Measurements from ENCODE around the gene MYEOV. TPM values are rescaled to one million over a fixed set of nuclear protein-coding genes. Genes with fewer than 3 reads are reported as not detected.
A peak's percentile ranks its signal among the peaks of the same experiment; 100 is the strongest.

The MYEOV gene
- total RNA-seq, 1 experiment from 2014 or later: 182 TPM

DNA sequence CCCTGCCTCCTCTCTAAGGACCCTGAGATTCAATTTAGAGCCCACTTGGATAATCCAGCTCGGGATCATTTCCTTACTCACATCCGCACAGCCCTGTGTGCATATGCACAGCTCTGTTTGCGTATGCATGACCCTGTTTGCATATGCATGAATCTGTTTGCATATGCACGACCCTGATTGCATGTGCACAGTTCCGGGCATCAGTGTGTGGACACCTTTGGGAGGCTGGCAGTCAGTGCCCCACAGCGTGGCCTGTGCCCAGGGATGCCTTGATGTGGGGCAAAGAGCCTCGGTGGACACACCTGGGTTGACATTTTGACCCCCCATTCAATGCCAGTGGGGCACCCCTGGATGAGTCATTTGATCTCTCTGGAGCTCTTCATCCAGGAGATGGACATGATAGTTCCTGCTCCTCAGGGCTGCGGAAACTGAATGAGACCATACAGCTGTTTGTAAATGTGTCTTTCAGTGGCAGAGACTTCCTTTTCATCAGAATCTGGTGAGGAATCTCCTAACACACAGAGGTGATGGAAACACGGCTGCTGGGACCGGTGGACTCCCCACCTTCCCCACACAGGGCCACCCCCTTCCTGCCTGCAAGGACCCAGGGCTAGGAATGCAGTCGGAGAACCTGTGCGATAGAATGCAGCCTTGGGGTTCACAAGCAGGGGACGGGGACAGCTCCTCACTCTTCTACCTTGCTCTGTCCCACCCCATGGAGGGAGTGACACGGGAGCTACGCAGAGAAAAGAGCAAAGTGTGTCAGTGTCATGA is 41.2 kb downstream of the MYEOV start:
- TF ChIP-seq EZH2 (IDR thresholded peaks at IDR 0.05; ENCODE audit: low read depth): no peak
- TF ChIP-seq, protein P1, sequence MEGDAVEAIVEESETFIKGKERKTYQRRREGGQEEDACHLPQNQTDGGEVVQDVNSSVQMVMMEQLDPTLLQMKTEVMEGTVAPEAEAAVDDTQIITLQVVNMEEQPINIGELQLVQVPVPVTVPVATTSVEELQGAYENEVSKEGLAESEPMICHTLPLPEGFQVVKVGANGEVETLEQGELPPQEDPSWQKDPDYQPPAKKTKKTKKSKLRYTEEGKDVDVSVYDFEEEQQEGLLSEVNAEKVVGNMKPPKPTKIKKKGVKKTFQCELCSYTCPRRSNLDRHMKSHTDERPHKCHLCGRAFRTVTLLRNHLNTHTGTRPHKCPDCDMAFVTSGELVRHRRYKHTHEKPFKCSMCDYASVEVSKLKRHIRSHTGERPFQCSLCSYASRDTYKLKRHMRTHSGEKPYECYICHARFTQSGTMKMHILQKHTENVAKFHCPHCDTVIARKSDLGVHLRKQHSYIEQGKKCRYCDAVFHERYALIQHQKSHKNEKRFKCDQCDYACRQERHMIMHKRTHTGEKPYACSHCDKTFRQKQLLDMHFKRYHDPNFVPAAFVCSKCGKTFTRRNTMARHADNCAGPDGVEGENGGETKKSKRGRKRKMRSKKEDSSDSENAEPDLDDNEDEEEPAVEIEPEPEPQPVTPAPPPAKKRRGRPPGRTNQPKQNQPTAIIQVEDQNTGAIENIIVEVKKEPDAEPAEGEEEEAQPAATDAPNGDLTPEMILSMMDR (conservative IDR thresholded peaks at IDR 0.05): no peak
- ChIA-PET CTCF (interaction anchor here (0.6 to 1.3 kb wide), 2 partner anchors 204 to 286 kb away, joined by 3 to 5 read pairs; no protein-coding TSS in a partner anchor), POLR2A (ENCODE audit: unreplicated experiment) (interaction anchor here (0.5 to 1.6 kb wide), 9 partner anchors 39 to 1021 kb away, joined by 3 to 30 read pairs (median 3); no protein-coding TSS in a partner anchor)
- no peaks in the 10 kb centered on the region; the same call in 1 of the 2 replicates for H3K9me3 ChIP-seq (ENCODE audit: insufficient read depth, low read depth)
- peaks cover 75% of the 10 kb centered on the region for H3K4me1 ChIP-seq (replicated peaks; ENCODE audit: insufficient read depth)
- H3K4me3 ChIP-seq: no peak overlapping the region
- peaks cover 72% of the 10 kb centered on the region for H3K36me3 ChIP-seq (ENCODE audit: low read depth)
- no peak overlapping the region for H2AFZ ChIP-seq
- intact Hi-C loops (cut with micrococcal nuclease; ENCODE audit: unreplicated experiment): no loop called here
- BruUV-seq (replicated peaks): no TSS peak
- H3K27me3 ChIP-seq (ENCODE audit: insufficient read depth, low read depth): no peaks in the 10 kb centered on the region
- peaks cover 100% of the 10 kb centered on the region for H3K79me2 ChIP-seq (ENCODE audit: low read depth)
- peak in 1 of 2 experiments; percentile 66 for DNase-seq
- peaks cover 96% of the 10 kb centered on the region for H4K20me1 ChIP-seq (ENCODE audit: insufficient read depth)
- H3F3A ChIP-seq (ENCODE audit: insufficient read depth, low read depth): peaks cover 86% of the 10 kb centered on the region
- H3K9me2 ChIP-seq (ENCODE audit: insufficient read depth): no peaks in the 10 kb centered on the region
- H3K4me2 ChIP-seq: no peak overlapping the region
- H3K27ac ChIP-seq: peak overlapping the region; percentile 47; the same call in 1 of the 2 replicates

DNA sequence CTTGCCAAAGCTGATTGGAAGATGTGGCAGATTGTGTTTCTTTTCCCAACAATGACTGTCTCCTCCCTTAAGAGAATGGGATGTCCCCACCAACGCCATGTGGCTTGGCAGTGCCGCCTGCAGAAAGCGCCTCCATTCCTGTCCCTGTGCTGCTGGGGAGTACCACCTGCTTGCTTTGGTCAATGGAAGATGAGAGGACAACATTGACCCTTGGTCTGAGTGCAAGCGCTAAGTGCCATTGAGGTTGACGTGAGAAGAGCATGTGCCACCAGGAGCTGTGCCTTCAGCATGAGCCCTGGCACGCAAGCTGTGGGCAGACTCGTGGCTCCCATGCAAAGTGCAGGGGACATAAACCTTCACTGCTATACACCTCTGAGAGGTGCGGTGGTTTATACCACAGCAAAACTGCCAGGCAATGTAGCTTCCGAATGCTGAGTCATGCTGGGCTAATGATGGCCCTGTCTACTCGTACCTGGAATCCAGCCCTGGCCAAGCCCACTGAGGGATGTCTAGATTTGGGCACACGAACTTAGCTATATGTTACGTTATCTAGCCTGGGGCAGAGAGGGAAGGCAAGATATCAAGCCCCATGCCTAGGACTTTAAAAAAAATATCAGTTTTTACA is 41.9 kb downstream of the MYEOV start:
- H3K9me2 ChIP-seq (ENCODE audit: insufficient read depth): no peaks in the 10 kb centered on the region
- H3K27me3 ChIP-seq (ENCODE audit: insufficient read depth, low read depth): no peaks in the 10 kb centered on the region
- DNase-seq: peak in 1 of 2 experiments; percentile 66
- POLR2A ChIA-PET (ENCODE audit: unreplicated experiment): interaction anchor here (0.5 to 1.6 kb wide), 5 partner anchors 39 to 1021 kb away, joined by 3 to 21 read pairs (median 3); no protein-coding TSS in a partner anchor
- peak overlapping the region; percentile 47 for H3K27ac ChIP-seq
- no peak overlapping the region for H2AFZ ChIP-seq
- CTCF ChIA-PET: interaction anchor here (0.6 kb wide), 2 partner anchors 38 to 1216 kb away, joined by 3 to 6 read pairs; no protein-coding TSS in a partner anchor
- H3K4me1 ChIP-seq (replicated peaks; ENCODE audit: insufficient read depth): peaks cover 68% of the 10 kb centered on the region
- H3K36me3 ChIP-seq (ENCODE audit: low read depth): peaks cover 70% of the 10 kb centered on the region
- H3K9me3 ChIP-seq (ENCODE audit: insufficient read depth, low read depth): no peaks in the 10 kb centered on the region; the same call in 1 of the 2 replicates
- intact Hi-C loops (cut with micrococcal nuclease; ENCODE audit: unreplicated experiment): loop anchor here (2.0 kb wide), 2 partner anchors 39 to 213 kb away; no protein-coding TSS in a partner anchor
- no peak overlapping the region for H3K4me3 ChIP-seq
- no peak for TF ChIP-seq EZH2 (IDR thresholded peaks at IDR 0.05; ENCODE audit: low read depth)
- TF ChIP-seq, protein P1 (conservative IDR thresholded peaks at IDR 0.05): no peak
- H3F3A ChIP-seq (ENCODE audit: insufficient read depth, low read depth): peaks cover 86% of the 10 kb centered on the region
- peaks cover 96% of the 10 kb centered on the region for H4K20me1 ChIP-seq (ENCODE audit: insufficient read depth)
- H3K79me2 ChIP-seq (ENCODE audit: low read depth): peaks cover 100% of the 10 kb centered on the region
- BruUV-seq (replicated peaks): TSS peak; percentile 89
- H3K4me2 ChIP-seq: no peak overlapping the region

DNA sequence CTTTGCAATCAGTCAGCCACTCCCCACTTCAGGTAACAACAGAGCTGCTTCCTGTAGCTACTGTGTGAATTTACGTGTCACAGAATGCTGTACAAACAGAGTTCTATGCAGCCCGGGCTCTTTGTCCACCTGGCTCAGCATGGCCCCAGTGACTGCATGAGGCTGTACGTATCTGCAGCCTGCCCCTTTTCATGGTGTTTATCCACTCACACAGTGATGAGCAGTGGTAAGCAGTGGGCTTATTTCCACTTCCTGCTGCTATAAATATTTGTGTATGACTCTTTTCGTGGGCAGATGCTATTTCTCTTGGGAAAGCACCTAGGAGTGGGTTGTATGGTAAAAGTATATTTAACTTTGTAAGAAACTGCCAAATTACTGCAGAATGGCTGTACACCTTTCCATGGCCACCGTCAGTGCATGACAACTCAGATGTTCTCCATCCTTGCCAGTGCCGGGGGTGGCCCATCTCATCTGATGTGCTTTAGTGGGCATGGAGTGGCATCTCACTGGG is 43.3 kb downstream of the MYEOV start:
- DNase-seq: peak in 1 of 2 experiments; percentile 36
- intact Hi-C loops (cut with micrococcal nuclease; ENCODE audit: unreplicated experiment): loop anchor here (1.0 to 2.0 kb wide), 3 partner anchors 40 to 214 kb away; no protein-coding TSS in a partner anchor
- H3K27me3 ChIP-seq (ENCODE audit: insufficient read depth, low read depth): no peaks in the 10 kb centered on the region
- no peak overlapping the region for H3K4me3 ChIP-seq
- no peaks in the 10 kb centered on the region for H3K9me3 ChIP-seq (ENCODE audit: insufficient read depth, low read depth)
- ChIA-PET POLR2A (ENCODE audit: unreplicated experiment) (interaction anchor here (0.5 to 0.6 kb wide), 2 partner anchors 17 to 39 kb away, joined by 3 to 4 read pairs; no protein-coding TSS in a partner anchor), CTCF (no interaction called here)
- peak overlapping the region; percentile 24 for H3K27ac ChIP-seq
- TF ChIP-seq, protein P1 (conservative IDR thresholded peaks at IDR 0.05): no peak
- TF ChIP-seq EZH2 (IDR thresholded peaks at IDR 0.05; ENCODE audit: low read depth): no peak
- peak overlapping the region; percentile 8 for H3K4me2 ChIP-seq
- peaks cover 96% of the 10 kb centered on the region for H4K20me1 ChIP-seq (ENCODE audit: insufficient read depth)
- peaks cover 91% of the 10 kb centered on the region for H3F3A ChIP-seq (ENCODE audit: insufficient read depth, low read depth)
- peaks cover 54% of the 10 kb centered on the region for H3K4me1 ChIP-seq (replicated peaks; ENCODE audit: insufficient read depth)
- H3K79me2 ChIP-seq (ENCODE audit: low read depth): peaks cover 100% of the 10 kb centered on the region
- no TSS peak for BruUV-seq (replicated peaks)
- H3K9me2 ChIP-seq (ENCODE audit: insufficient read depth): no peaks in the 10 kb centered on the region
- peaks cover 63% of the 10 kb centered on the region for H3K36me3 ChIP-seq (ENCODE audit: low read depth)
- no peak overlapping the region for H2AFZ ChIP-seq
